H1 (cell line): ENCODE results near the gene ITGA3. TPM values are rescaled to one million over a fixed set of nuclear protein-coding genes. Genes with fewer than 3 reads are reported as not detected.

Experiments used
- BCL11A ChIP-seq, 2 experiments: IDR thresholded peaks; one replicate each; pipeline ENCODE4 v1.6.1; 2011; ENCODE audit warnings: low read depth in 2 of 2, low read length in 2 of 2, mild to moderate bottlenecking in 2 of 2
- CBX8 ChIP-seq: fragments of 300-800, 300-1000 bp; sonication (generic); IDR thresholded peaks from 2 replicates; pipeline ENCODE4 v1.7.1; 2016; ENCODE audit warnings: low read depth, low read length, borderline replicate concordance
- CHD7 ChIP-seq: fragments of 300-600 bp; sonication (generic); IDR thresholded peaks from 2 replicates; pipeline ENCODE4 v1.7.1; 2012; ENCODE audit warnings: low read length, moderate library complexity, mild to moderate bottlenecking, inconsistent platforms; ENCODE audit not compliant: insufficient replicate concordance
- CTBP2 ChIP-seq: IDR thresholded peaks from 2 replicates; pipeline ENCODE4 v1.7.0; 2011; ENCODE audit warnings: borderline replicate concordance, mild to moderate bottlenecking, moderate library complexity, mixed read lengths, low read length; ENCODE audit not compliant: insufficient read depth, insufficient read length
- EP300 ChIP-seq, 2 experiments: IDR thresholded peaks; 1 replicate in 1 of 2; 2 replicates in 1 of 2; pipeline ENCODE4 v1.6.1; 2011 to 2012; ENCODE audit warnings: low read depth in 2 of 2, low read length in 2 of 2, mild to moderate bottlenecking in 2 of 2, borderline replicate concordance in 1 of 2, inconsistent platforms in 1 of 2, moderate library complexity in 1 of 2
- MAX ChIP-seq: IDR thresholded peaks from 2 replicates; pipeline ENCODE4 v1.6.1; 2012; ENCODE audit warnings: inconsistent platforms
- RNF2 ChIP-seq: fragments of 200-900, 300-1000 bp; sonication (generic); IDR thresholded peaks from 2 replicates; pipeline ENCODE4 v1.7.1; 2016; ENCODE audit warnings: borderline replicate concordance, low read depth, mild to moderate bottlenecking, antibody characterized with exemption, low read length; ENCODE audit not compliant: poor library complexity, severe bottlenecking; ENCODE audit errors: missing control alignments
- RXRA ChIP-seq: IDR thresholded peaks from 2 replicates; pipeline ENCODE4 v1.6.1; 2011; ENCODE audit warnings: low read depth, mild to moderate bottlenecking, low read length, moderate library complexity; ENCODE audit not compliant: insufficient read depth
- polyA plus RNA-seq, 7 experiments: library from polyadenylated mRNA; depleted of rRNA in 3 of 7; stranded (reverse) in 5 of 7; unstranded in 2 of 7; fragments of >200 nt in 5 of 7; fragments of 200-250 nt in 2 of 7; gene quantifications; 1 replicate in 5 of 7; 2 replicates in 1 of 7; 4 replicates in 1 of 7; pipeline versions ENCODE4 v1.2.1 to v1.2.3, GENCODE V29; 2011 to 2013; ENCODE audit warnings: missing spikeins in 2 of 7, mixed read lengths in 2 of 7
- total RNA-seq: library from RNA; stranded (reverse); fragmentation: NEBNext Ultra II Directional; extraction: Animal tissue kit (Norgen Biotek cat#: 25700); gene quantifications from 2 replicates; pipeline ENCODE4 v1.2.1, GENCODE V29; 2021

Gene ITGA3
- total and polyA plus RNA-seq, 2 of the 8 experiments (the other 6 are each of a cell fraction or from before 2014, with no cell fraction given), result 24.0 to 24.2 TPM

GRCh38 chr17:50027881-50028735 is 27.8 kb upstream of the ITGA3 start (continued):
- TF ChIP-seq CHD7 (no peak), MAX (peak; percentile 90), CBX8 (no peak), CTBP2 (no peak), BCL11A (IDR thresholded peaks at IDR 0.05; ENCODE audit: low read depth in 2 of 2, low read length in 2 of 2) (no peak), RXRA (no peak), RNF2 (no peak), EP300 (IDR thresholded peaks at IDR 0.05; ENCODE audit: borderline replicate concordance in 1 of 2, low read depth in 2 of 2, low read length in 2 of 2) (no peak)
